ENCODE data around the gene PPP1R14C.

The PPP1R14C gene

GRCh38 chr6:150119173-150119572, 23.7 kb upstream of the PPP1R14C start:
- TF ChIP-seq USF1 (IDR thresholded peaks at IDR 0.05) (no peak), REST (IDR thresholded peaks at IDR 0.05; ENCODE audit: low read depth) (no peak), FOXM1 (IDR thresholded peaks at IDR 0.05; ENCODE audit: borderline replicate concordance, low read depth) (no peak), YY1 (IDR thresholded peaks at IDR 0.05; ENCODE audit: low read depth) (no peak), TCF12 (IDR thresholded peaks at IDR 0.05; ENCODE audit: low read depth) (no peak), RAD21 (IDR thresholded peaks at IDR 0.05; ENCODE audit: low read depth) (no peak), MAX (IDR thresholded peaks at IDR 0.05) (no peak), NFIC (IDR thresholded peaks at IDR 0.05) (no peak), EGR1 (IDR thresholded peaks at IDR 0.05) (no peak), ZBTB7A (IDR thresholded peaks at IDR 0.05; ENCODE audit: low read depth) (no peak), CREB1 (IDR thresholded peaks at IDR 0.05; ENCODE audit: low read depth) (no peak), CEBPB (IDR thresholded peaks at IDR 0.05) (no peak), EP300 (IDR thresholded peaks at IDR 0.05; ENCODE audit: borderline replicate concordance) (no peak), TEAD4 (IDR thresholded peaks at IDR 0.05) (no peak), TAF1 (IDR thresholded peaks at IDR 0.05; ENCODE audit: low read depth) (no peak)

DNA sequence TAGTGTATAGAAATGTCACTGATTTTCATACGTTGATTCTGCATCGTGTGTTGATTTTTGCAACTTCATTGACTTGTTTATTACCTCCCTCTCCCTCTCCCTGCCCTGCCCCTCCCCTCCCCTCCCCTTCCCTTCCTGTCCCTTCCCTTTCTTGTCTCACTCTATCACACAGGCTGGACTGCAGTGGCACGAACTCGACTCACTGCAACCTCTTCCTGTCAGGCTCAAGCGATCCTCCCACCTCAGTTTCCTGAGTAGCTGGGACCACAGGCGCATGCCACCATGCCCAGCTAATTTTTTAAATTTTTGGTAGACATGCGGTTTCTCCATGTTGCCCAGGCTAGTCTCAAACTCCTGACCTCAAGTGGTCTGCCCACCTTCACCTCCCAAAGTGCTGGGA, 19.2 kb upstream of the PPP1R14C start:
- TF ChIP-seq EP300 (IDR thresholded peaks at IDR 0.05; ENCODE audit: borderline replicate concordance), result no peak
- no peak for TF ChIP-seq RAD21 (IDR thresholded peaks at IDR 0.05; ENCODE audit: low read depth)
- TF ChIP-seq NFIC (IDR thresholded peaks at IDR 0.05), result no peak
- TF ChIP-seq CEBPB (IDR thresholded peaks at IDR 0.05), result no peak
- no peak for TF ChIP-seq USF1 (IDR thresholded peaks at IDR 0.05)
- TF ChIP-seq REST (IDR thresholded peaks at IDR 0.05; ENCODE audit: low read depth), result no peak
- TF ChIP-seq TEAD4 (IDR thresholded peaks at IDR 0.05), result no peak

- no peak for TF ChIP-seq RAD21 (IDR thresholded peaks at IDR 0.05; ENCODE audit: low read depth)
- TF ChIP-seq FOXM1 (IDR thresholded peaks at IDR 0.05; ENCODE audit: borderline replicate concordance, low read depth), result no peak
- TF ChIP-seq TAF1 (IDR thresholded peaks at IDR 0.05; ENCODE audit: low read depth), result no peak
- no peak for TF ChIP-seq TEAD4 (IDR thresholded peaks at IDR 0.05)
- TF ChIP-seq EGR1 (IDR thresholded peaks at IDR 0.05), result no peak
- TF ChIP-seq ZBTB7A (IDR thresholded peaks at IDR 0.05; ENCODE audit: low read depth), result no peak
- no peak for TF ChIP-seq CEBPB (IDR thresholded peaks at IDR 0.05)
- TF ChIP-seq USF1 (IDR thresholded peaks at IDR 0.05), result no peak
- TF ChIP-seq MAX (IDR thresholded peaks at IDR 0.05), result no peak
- no peak for TF ChIP-seq CREB1 (IDR thresholded peaks at IDR 0.05; ENCODE audit: low read depth)
- no peak for TF ChIP-seq REST (IDR thresholded peaks at IDR 0.05; ENCODE audit: low read depth)
- no peak for TF ChIP-seq EP300 (IDR thresholded peaks at IDR 0.05; ENCODE audit: borderline replicate concordance)
- no peak for TF ChIP-seq NFIC (IDR thresholded peaks at IDR 0.05)
- TF ChIP-seq YY1 (IDR thresholded peaks at IDR 0.05; ENCODE audit: low read depth), result no peak
- TF ChIP-seq TCF12 (IDR thresholded peaks at IDR 0.05; ENCODE audit: low read depth), result no peak
Measured at GRCh38 chr6:150124235-150124634, 18.6 kb upstream of the PPP1R14C start.

DNA sequence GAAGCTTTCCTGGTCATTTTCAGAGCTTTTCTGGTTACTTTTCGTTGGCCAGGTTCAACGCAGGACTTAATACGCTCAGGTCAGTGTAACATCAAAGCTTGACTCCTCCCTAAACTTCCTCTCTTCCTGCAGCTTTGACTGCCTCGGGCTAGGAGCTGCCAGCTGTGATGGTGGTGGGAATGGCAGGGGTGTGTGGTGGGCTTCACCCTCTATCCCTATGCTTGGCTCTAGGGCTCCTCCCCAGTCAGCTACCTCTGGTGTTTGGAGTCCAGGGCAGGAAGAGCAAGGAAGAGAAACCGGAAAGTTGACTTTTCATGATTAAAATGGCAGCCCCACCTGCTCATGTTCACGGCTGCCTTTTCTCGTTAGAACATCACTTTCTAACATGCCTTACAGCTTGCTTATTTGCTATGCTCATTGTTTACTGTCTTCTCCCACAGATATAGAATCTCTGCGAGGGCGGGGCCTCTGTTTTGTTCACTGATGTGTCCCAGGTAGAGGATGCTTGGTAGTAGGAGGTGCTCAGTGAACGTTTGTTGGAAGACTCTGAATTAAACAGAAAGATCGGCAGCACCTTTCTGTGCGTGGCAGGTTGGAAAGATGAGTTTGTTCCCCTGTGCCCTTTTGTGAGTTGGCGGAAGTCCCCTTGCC, 16.1 kb upstream of the PPP1R14C start:
- TF ChIP-seq REST (IDR thresholded peaks at IDR 0.05; ENCODE audit: low read depth) (no peak), MAX (IDR thresholded peaks at IDR 0.05) (no peak), ZBTB7A (IDR thresholded peaks at IDR 0.05; ENCODE audit: low read depth) (no peak), TEAD4 (IDR thresholded peaks at IDR 0.05) (no peak), CEBPB (IDR thresholded peaks at IDR 0.05) (no peak), RAD21 (IDR thresholded peaks at IDR 0.05; ENCODE audit: low read depth) (no peak), FOXM1 (IDR thresholded peaks at IDR 0.05; ENCODE audit: borderline replicate concordance, low read depth) (no peak)

Data from Ishikawa (cell line).